Endothelial cell of umbilical vein (primary cell): ENCODE measurements around the gene FMC1. TPM values are rescaled to one million over a fixed set of nuclear protein-coding genes. Genes with fewer than 3 reads are reported as not detected.

Source experiments
- BruUV-seq: library from RNA; stranded (reverse); fragments of 400-500 nt; replicated peaks from 2 replicates; lab custom pipeline; 2021; lab: Mats Ljungman, UMichigan
- CTCF ChIA-PET: fragments of 300-600, 350-600 bp; sonication (Branson Sonifier 250); formaldehyde crosslinking; loops from one replicate; lab custom pipeline; 2021; ENCODE audit warnings: antibody characterized with exemption, inconsistent platforms; lab: Charles Lee
- POLR2A ChIA-PET: fragments of 300-600, 350-600 bp; sonication (Branson Sonifier 250); formaldehyde crosslinking; loops from one replicate; lab custom pipeline; 2021; ENCODE audit warnings: antibody characterized with exemption, inconsistent platforms; lab: Charles Lee
- DNase-seq: peaks from one replicate; pipeline ENCODE4 v3.0.0-alpha.2; 2011; ENCODE audit warnings: low read depth, low spot score
- FAIRE-seq: peaks from 2 replicates; lab custom pipeline; 2011; peaks lifted over from hg19 to GRCh38; lab: Jason Lieb, UNC
- H2AFZ ChIP-seq: 2 replicates; pipeline ENCODE4 v1.6.0; 2012; ENCODE audit warnings: low read depth, low read length, control low read depth, inconsistent platforms
- H3K27ac ChIP-seq: 2 replicates; pipeline ENCODE4 v1.5.1; 2011; ENCODE audit warnings: low read depth, mild to moderate bottlenecking, control low read depth, low read length, moderate library complexity; ENCODE audit not compliant: insufficient read depth
- H3K27me3 ChIP-seq, 2 experiments: 2 replicates each; pipeline versions ENCODE4 v1.6.0 to v1.6.1; 2011; ENCODE audit warnings: low read length in 2 of 2, mixed read lengths in 1 of 2; ENCODE audit not compliant: control insufficient read depth in 2 of 2, insufficient read depth in 2 of 2
- H3K36me3 ChIP-seq, 2 experiments: 2 replicates in 1 of 2; 3 replicates in 1 of 2; pipeline ENCODE4 v1.5.1; 2011; ENCODE audit warnings: low read length in 2 of 2, mild to moderate bottlenecking in 1 of 2, moderate library complexity in 1 of 2; ENCODE audit not compliant: control insufficient read depth in 2 of 2, insufficient read depth in 2 of 2; ENCODE audit errors: extremely low read depth in 1 of 2
- H3K4me1 ChIP-seq: 3 replicates; pipeline ENCODE4 v1.5.1; 2011; ENCODE audit warnings: mild to moderate bottlenecking, low read length; ENCODE audit not compliant: control insufficient read depth, insufficient read depth; ENCODE audit errors: extremely low read depth
- H3K4me2 ChIP-seq: 2 replicates; pipeline ENCODE4 v1.6.1; 2011; ENCODE audit warnings: low read length, control low read depth, mixed read lengths; ENCODE audit not compliant: insufficient read depth
- H3K4me3 ChIP-seq, 3 experiments: fragments of 200-600 bp in 1 of 3; sonication (generic), shearing (Covaris generic) in 1 of 3; replicated peaks in 1 of 3; 2 replicates each; pipeline ENCODE4 v1.5.1; 2011 to 2016; ENCODE audit warnings: control low read depth in 3 of 3, low read length in 3 of 3, mild to moderate bottlenecking in 2 of 3, inconsistent platforms in 1 of 3, low read depth in 1 of 3, moderate library complexity in 1 of 3; ENCODE audit not compliant: insufficient read depth in 1 of 3
- H3K79me2 ChIP-seq: 2 replicates; pipeline ENCODE4 v1.6.0; 2012; ENCODE audit warnings: low read length, inconsistent platforms; ENCODE audit not compliant: control insufficient read depth, insufficient read depth
- H3K9ac ChIP-seq: replicated peaks from 2 replicates; pipeline ENCODE3; 2011; ENCODE audit warnings: low read length, control low read depth; ENCODE audit not compliant: insufficient read depth; ENCODE audit errors: extremely low read depth
- H3K9me1 ChIP-seq: replicated peaks from 3 replicates; pipeline ENCODE4 v1.6.0; 2011; ENCODE audit warnings: mild to moderate bottlenecking, low read length; ENCODE audit not compliant: control insufficient read depth, insufficient read depth; ENCODE audit errors: extremely low read depth
- H3K9me3 ChIP-seq: replicated peaks from 2 replicates; pipeline ENCODE4 v1.5.1; 2012; ENCODE audit warnings: low read length, inconsistent platforms; ENCODE audit not compliant: control insufficient read depth, insufficient read depth
- H4K20me1 ChIP-seq: replicated peaks from 2 replicates; pipeline ENCODE3; 2011; ENCODE audit warnings: mild to moderate bottlenecking, low read length; ENCODE audit not compliant: control insufficient read depth, insufficient read depth; ENCODE audit errors: extremely low read depth
- CTCF ChIP-seq, 2 donors: IDR thresholded peaks; 1 replicate in 1 of 2; 2 replicates in 1 of 2; pipeline ENCODE4 v1.5.1; 2011; ENCODE audit warnings: low read length in 2 of 2, mild to moderate bottlenecking in 2 of 2, moderate library complexity in 2 of 2, control low read depth in 1 of 2, inconsistent platforms in 1 of 2, low read depth in 1 of 2; ENCODE audit not compliant: insufficient read depth in 1 of 2; ENCODE audit errors: extremely low read depth in 1 of 2
- EZH2 ChIP-seq: IDR thresholded peaks from 2 replicates; pipeline ENCODE4 v1.6.1; 2012; ENCODE audit warnings: borderline replicate concordance, low read depth, mild to moderate bottlenecking, moderate library complexity, low read length, inconsistent platforms; ENCODE audit not compliant: severe bottlenecking
- FOS ChIP-seq: IDR thresholded peaks from 2 replicates; pipeline ENCODE4 v1.6.1; 2011; ENCODE audit warnings: mild to moderate bottlenecking, low read length, moderate library complexity, borderline replicate concordance; ENCODE audit not compliant: insufficient read depth
- GATA2 ChIP-seq: IDR thresholded peaks from 2 replicates; pipeline ENCODE4 v1.7.0; 2011; ENCODE audit warnings: low read depth, mild to moderate bottlenecking, moderate library complexity, mixed read lengths, low read length; ENCODE audit not compliant: insufficient read length, insufficient read depth
- JUN ChIP-seq: IDR thresholded peaks from 2 replicates; pipeline ENCODE4 v1.6.1; 2011; ENCODE audit warnings: borderline replicate concordance, low read depth; ENCODE audit not compliant: insufficient read length, insufficient read depth
- MAX ChIP-seq: IDR thresholded peaks from 2 replicates; pipeline ENCODE4 v1.6.1; 2011; ENCODE audit not compliant: insufficient read depth, insufficient read length
- MYC ChIP-seq: IDR thresholded peaks from one replicate; pipeline ENCODE4 v1.6.1; 2011; ENCODE audit warnings: mild to moderate bottlenecking, low read depth, low read length
- POLR2A ChIP-seq: IDR thresholded peaks from 2 replicates; pipeline ENCODE4 v1.6.1; 2012; ENCODE audit warnings: low read depth, mild to moderate bottlenecking, control low read depth, low read length
- POLR2AphosphoS5 ChIP-seq: IDR thresholded peaks from 2 replicates; pipeline ENCODE4 v1.6.1; 2012; ENCODE audit warnings: low read depth, mild to moderate bottlenecking, control low read depth, low read length, moderate library complexity; ENCODE audit not compliant: insufficient read depth
- dilution Hi-C: fragments of 300-500 bp; cut with MboI; formaldehyde crosslinking; loops from one replicate; pipeline ENCODE4 v1.15.0; 2019; ENCODE audit warnings: low sequenced_read_pairs; ENCODE audit not compliant: extremely low pct_ligation_motif_present
- intact Hi-C: fragments of 100-400 bp; cut with micrococcal nuclease; formaldehyde crosslinking; loops from one replicate; pipeline ENCODE4 v1.10.0; 2022
- polyA plus RNA-seq, 4 experiments: library from polyadenylated mRNA; depleted of rRNA in 3 of 4; stranded (reverse) in 3 of 4; unstranded in 1 of 4; fragments of >200 nt; gene quantifications; 2 replicates each; pipeline versions ENCODE4 v1.2.1 to v1.2.3, GENCODE V29; 2011 to 2012; ENCODE audit warnings: missing spikeins in 1 of 4
- total RNA-seq: library from RNA; stranded (reverse); gene quantifications from 2 replicates; pipeline ENCODE4 v1.2.3, GENCODE V29; 2021

FMC1 gene
- total and polyA plus RNA-seq, 2 donors (not counting 3 experiments of a cell fraction or from before 2014, with no cell fraction given) = 10.7 to 23.5 TPM

DNA sequence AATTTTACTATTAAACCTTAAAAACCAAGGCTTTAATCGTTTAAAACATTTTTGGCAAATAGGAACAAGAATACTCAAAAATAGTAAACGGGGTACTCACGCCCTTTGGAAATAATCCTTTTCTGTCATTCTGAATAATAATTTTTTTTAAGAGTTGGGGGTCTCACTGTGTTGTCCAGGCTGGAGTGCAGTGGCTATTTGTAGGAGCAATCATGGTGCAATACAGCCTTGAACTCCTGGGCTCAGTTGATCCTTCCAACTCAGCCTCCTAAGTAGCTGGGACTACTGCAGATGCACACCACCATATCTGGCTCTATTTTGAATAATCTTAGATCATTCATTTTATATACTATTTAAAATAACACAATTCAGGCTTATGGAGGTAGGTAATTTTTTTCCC, 43.5 kb downstream of the FMC1 start:
- no peak overlapping the region for H3K4me3 ChIP-seq
- H3K27ac ChIP-seq = no peak overlapping the region
- H3K9me3 ChIP-seq = no peaks in the 10 kb centered on the region
- dilution Hi-C loops (no loop called here), intact Hi-C loops (no loop called here)
- H3K79me2 ChIP-seq = peaks cover 58% of the 10 kb centered on the region
- no peaks in the 10 kb centered on the region for H3K9me1 ChIP-seq
- H3K36me3 ChIP-seq = peaks cover 0 to 5% of the 10 kb centered on the region in 2 experiments
- no peaks in the 10 kb centered on the region for H3K27me3 ChIP-seq
- no peak overlapping the region for H3K4me2 ChIP-seq
- no peak overlapping the region for H3K9ac ChIP-seq
- FAIRE-seq = no peak
- ChIA-PET CTCF (no interaction called here), POLR2A (no interaction called here)
- H3K4me1 ChIP-seq = no peaks in the 10 kb centered on the region
- no peaks in the 10 kb centered on the region for H4K20me1 ChIP-seq
- DNase-seq = no peak
- H2AFZ ChIP-seq = no peak overlapping the region
- no TSS peak for BruUV-seq
- TF ChIP-seq MYC (no peak), FOS (no peak)

DNA sequence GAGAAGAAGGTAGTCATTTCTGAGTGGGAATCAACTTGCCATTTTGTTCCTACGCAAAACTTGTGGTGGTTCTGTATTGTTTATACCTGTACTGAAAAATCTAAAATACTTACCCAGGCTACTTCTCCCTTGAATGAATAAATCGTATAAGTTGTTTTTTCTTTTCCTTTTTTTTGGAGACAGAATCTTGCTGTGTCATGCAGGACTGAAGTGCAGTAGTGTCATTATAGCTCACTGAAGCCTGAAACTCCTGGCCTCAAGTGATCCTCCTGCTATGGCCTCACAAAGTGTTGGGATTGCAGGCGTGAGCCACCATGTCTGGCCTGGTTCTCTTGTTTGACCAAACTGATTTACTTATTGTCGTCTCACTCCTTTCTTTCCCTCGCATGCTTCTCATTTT, 46.5 kb downstream of the FMC1 start:
- H2AFZ ChIP-seq = no peak overlapping the region
- no peaks in the 10 kb centered on the region for H3K9me1 ChIP-seq
- TF ChIP-seq MAX = no peak
- no peak for TF ChIP-seq JUN
- no peak for TF ChIP-seq POLR2AphosphoS5
- no peak for TF ChIP-seq MYC
- no peak for TF ChIP-seq CTCF (IDR thresholded peaks at IDR 0.05; ENCODE audit: extremely low read depth in 1 of 2, insufficient read depth in 1 of 2, low read depth in 1 of 2, low read length in 2 of 2)
- no peak for TF ChIP-seq GATA2
- no peak for TF ChIP-seq EZH2
- no peak for TF ChIP-seq POLR2A
- TF ChIP-seq FOS = no peak
- DNase-seq (no peak), FAIRE-seq (no peak)
- no peaks in the 10 kb centered on the region for H4K20me1 ChIP-seq
- BruUV-seq = no TSS peak
- ChIA-PET CTCF (interaction anchor here (1.3 kb wide), 1 partner anchor 11 kb away, joined by 3 read pairs; no protein-coding TSS in a partner anchor), POLR2A (no interaction called here)
- dilution Hi-C loops (no loop called here), intact Hi-C loops (no loop called here)
- H3K27me3 ChIP-seq = no peaks in the 10 kb centered on the region
- H3K36me3 ChIP-seq = peaks cover 0 to 5% of the 10 kb centered on the region in 2 experiments
- H3K79me2 ChIP-seq = peaks cover 63% of the 10 kb centered on the region
- no peaks in the 10 kb centered on the region for H3K9me3 ChIP-seq
- no peak overlapping the region for H3K9ac ChIP-seq
- no peak overlapping the region for H3K4me3 ChIP-seq
- no peak overlapping the region for H3K27ac ChIP-seq
- no peaks in the 10 kb centered on the region for H3K4me1 ChIP-seq
- no peak overlapping the region for H3K4me2 ChIP-seq
